CD4-positive, alpha-beta T cell treated with Interleukin-1 beta for 1 hour (primary cell): Measurements from ENCODE around the gene SEL1L.
A peak's percentile ranks its signal among the peaks of the same experiment; 100 is the strongest.
"Not testable (repeated sequence)": the region's sequence is repeated elsewhere in the genome, so short reads cannot be mapped to it uniquely, and the experiment has no call there.

Experiments used
- DNase-seq, 2 donors: peaks; one replicate each; pipeline ENCODE4 v3.0.0-alpha.2; 2020 to 2022

Gene SEL1L

DNA sequence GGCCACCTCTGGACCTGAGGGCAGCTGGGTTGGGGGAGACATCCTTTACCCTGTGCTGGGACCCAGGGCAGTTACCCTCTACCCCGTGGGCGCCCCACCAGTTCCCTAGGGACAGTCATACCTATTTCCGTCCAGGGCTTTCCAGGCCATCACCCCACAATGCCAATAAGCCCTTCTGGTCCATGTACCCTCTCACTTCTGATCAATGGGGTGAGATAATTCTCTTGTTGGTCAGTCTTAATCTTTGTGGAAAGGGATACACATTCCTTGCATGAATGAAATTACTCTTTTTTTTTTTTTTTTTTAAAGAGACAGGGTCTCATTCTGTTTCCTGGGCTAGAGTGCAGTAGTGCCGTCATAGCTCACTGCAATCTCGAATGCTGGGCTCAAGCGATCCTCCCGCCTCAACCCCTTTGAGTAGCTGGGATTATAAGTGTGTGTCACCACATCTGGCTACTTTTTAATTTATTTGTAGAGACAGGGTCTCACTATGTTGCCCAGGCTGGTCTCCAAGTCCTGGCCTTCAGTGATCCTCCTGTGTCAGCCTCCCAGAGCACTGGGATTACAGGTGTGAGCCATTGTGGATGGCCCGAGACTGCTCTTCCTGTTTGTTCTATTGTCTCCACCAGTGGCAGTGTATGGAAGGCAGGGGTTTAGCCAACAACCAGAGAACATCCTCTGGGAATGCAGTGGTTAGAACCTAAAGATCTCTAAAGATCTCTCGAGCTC, 87.2 kb downstream of the SEL1L start:
- no peak for DNase-seq

DNA sequence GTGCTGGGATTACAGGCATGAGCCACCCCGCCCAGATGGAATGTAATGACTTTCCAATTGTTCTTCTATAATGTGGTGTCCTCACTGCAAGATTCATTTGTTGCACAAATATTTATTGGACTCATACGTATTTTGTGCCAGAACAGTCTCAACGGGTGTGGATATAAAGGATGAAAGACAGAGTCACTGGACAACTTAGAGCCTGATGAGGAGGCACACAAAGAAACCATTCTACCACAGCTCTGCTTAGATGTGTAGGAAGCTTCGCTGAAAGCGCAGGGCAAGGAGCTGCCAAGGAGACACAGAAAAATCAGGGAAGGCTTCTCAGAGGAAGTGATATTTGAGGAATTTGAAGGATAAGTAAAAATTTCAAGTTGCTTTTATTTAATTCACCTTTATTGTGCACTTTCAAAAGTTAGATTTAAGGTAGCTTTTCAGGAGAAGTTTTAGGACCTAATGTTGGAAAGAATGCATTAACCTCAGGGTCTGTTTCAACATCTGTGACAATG, 92.0 kb downstream of the SEL1L start:
- DNase-seq: no peak

DNA sequence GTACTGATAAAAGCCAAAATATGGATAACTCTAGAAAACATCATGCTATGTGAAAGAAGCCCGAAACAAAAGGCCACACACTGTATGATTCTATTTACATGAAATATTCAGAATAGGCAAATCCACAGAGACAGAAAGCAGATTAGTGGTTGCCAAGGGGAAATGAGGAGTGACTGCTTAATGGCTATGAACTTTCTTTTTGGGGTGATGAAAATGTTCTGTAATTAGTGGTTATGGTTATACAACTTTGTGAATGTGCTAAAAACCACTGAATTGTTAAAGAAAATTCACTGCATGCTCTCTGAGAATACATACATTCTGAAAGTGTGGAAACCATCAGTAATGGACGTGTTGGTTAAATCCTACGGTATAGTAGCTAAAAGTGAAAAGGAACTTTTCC, 93.6 kb downstream of the SEL1L start:
- no peak for DNase-seq

DNA sequence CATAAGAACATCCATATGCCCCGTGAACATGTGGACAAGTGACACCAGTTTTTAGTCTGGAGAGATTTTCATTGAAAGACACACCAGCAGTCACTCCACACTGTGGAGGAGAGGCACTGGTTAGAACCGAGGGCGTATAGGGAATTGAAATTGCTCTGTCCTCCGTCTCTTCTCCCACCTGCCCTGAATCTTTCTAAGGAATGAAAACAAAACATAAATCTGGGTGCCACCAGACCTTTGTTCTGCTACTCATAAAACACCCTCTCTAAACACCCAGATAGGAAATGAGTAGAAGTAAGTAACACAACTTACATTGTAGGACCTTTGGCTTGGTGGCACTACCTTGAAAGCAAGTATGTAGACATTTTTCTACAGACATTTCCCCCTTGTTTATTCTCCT, 96.4 kb downstream of the SEL1L start:
- no peak for DNase-seq

DNA sequence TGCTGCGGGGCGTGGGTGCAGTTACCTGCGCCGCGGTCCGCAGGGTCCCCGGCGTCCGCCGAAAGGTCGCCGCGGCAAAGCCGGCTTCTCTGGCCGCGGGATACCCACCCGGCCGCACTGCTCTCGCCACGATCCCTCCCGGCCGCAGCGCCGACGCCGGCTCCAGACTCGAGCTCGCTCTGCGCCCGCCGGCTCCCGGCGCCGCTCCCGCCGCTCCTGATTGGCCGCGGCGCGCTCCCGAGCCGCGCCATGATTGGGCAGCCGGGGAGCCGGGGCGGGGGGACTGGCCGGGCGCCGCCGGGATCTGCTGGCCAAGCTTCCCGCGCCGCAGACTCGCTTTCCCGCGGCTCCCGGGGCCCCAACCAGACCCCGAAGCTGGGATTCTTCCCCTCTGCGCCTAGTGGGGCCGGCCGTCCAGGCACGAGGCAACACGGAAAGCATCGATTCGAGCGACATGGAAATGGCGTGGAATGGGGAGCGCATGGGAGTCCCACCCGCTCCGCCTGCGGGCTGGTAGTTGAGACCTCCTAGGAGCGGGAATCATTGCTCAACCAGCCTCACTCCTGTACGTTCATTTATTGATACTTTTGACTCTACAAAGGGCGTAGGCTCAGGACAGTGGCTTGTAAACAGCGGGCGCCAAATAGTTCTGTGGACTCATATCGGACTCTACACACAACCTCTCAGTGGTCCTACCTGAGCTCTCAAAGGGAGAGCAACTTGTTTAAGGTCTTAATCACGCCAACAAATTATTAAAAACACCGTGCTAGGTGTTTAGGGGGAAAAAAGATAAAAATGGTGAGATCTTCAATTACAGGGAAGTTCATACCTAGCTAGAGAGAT, 97.1 kb downstream of the SEL1L start:
- peak; percentile 29 to 30 for DNase-seq

DNA sequence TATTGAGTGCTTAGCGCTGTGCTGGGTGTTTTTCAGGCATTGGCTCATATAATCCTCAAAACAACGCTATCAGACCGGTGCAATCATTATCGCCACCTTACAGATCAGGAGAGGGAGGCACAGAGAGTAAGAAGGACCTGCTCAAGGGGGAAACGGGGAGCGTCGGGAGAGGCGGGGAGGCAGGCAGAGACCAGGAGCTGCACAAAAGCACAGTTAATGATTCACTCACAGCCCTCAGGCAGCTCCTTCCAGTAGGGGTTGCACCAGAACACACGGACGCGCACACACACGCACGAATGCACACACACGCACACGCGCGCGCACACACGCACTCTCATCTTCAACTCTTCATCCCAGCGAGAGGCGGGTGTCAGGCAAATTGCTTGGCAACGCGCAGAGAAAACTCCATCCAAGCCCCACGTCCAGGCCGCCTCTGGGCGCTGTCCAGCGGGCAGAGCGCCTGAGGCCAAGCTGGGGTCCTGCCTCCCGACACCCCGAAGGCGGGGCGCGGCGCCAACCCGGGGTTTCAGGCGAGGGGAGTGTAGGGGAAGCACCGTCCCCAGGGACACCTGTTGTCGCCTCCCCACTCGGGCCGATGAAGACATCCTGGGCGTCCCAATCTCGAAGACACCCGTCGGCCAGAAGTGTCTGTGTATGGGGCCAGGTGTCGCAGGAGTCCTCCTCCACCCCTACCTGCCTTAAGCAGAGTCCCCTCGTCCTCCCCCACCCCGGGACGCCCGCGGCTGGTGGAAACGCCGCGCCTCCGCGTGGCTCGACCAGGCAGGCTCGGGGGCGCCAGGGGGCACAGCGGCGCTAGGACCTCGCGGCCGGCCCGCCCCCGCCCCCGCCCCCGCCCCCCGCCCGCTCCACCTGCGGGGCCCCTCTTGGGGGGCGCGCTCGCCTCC, 98.0 kb downstream of the SEL1L start:
- DNase-seq: peak in 1 of 2 donors; percentile 9

DNA sequence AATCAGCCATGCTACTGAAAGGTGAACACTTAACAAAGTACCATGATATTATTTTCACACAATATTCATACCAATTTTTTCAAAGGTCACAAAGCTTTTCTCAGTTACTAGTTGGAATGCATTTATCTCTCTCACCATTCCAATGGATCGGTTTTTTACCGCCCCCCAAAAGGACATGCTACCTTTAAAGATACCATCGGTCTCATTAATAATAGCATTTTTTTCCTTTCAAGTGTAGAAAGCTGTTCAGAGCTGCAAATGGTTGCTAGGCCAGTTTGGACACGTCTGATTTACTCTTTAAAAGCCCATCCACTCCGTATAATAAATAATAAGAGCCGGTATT, 98.6 kb downstream of the SEL1L start:
- no peak for DNase-seq

DNA sequence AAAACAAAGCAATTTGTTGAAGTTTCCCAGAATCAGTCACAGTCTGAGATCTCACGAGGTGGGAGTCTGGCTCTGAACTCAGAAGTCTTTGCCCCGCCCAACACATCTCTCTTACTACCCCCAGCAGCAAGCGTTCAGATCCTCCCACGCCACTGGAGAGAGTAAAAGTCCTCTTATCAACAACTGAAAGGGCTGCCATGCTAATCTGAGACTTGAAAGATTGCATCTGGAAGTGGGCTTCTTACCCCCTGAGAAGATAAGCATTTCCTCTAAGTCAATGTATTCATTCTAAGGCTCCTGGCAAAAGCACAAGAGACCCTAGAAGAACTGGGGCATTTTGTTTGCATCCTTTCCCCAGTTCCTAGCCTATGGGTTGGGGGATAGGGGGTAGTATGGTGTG, 99.4 kb downstream of the SEL1L start:
- no peak for DNase-seq

DNA sequence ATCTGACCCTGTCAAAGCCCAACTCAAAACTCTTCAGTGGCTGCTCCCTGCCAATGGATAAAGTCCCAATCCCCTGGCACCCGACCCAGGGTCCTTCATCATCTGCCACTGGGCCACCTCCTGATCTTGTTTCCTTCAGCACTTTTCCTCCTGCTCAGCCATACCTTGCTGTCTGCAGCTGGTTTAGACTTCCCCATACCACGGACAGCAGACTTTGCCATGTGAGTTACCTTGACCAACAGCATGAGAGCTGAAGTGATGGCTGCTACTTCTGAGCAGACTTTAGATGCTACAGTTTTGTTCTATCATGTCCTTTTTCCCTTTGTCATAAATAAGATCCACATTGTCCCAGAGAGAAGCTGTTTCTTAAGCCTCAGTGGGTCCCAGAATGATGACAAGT, 100.3 kb downstream of the SEL1L start:
- DNase-seq: no peak

DNA sequence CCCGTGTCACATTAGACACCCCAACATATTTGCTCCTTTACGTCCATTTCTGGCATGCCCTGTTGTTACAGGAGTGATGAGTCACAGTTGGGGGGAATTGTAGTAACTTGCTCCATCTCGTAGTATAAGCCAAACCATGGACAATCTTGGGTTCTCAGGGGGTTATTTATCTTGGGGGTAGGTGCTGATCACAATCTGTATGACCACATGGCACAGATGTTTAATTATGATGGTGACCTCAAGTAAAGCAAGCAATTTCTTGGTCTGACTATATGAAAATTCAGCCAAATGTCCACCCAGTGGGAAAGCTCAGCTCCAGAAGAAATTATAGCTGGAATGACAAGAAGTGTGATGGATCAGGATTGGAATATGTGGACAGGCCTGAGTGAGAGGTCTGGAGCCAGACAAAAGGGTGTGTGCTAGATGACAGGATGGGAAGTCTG, 101.4 kb downstream of the SEL1L start:
- DNase-seq: no peak

DNA sequence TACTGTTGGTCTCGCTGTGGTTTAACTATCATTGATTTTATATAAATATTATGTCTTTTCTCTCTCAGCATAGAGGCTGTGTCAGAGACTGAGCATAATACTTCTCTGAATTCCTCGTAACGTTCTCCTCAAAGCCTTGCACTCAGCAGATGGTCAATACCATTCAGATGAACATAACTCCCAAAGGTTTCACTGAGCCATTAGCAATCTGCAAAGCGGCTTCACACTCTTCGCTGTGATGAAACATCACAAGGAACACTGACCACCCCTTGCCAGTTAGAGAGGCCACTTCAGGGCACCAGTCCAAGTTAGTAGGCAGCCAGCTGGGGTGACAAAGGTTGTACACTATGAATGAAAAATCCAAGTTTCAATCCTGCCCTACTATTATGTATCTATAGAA, 103.4 kb downstream of the SEL1L start:
- no peak for DNase-seq

DNA sequence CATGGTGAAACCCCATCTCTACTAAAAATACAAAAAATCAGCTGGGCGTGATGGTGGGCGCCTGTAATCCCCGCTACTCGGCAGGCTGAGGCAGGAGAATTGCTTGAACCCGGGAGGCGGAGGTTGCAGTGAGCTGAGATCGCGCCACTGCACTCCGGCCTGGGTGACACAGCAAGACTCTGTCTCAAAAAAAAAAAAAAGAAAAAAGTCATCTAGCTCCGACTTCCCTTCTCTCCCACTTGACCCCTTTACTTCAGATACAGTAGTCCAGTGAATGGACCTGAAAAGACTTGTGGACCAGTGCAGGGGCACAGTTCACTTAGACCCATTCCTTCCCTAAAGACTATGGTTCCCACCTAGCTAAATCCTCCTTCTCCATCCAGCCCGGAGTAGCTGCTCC, 103.9 kb downstream of the SEL1L start:
- not testable (repeated sequence) for DNase-seq

DNA sequence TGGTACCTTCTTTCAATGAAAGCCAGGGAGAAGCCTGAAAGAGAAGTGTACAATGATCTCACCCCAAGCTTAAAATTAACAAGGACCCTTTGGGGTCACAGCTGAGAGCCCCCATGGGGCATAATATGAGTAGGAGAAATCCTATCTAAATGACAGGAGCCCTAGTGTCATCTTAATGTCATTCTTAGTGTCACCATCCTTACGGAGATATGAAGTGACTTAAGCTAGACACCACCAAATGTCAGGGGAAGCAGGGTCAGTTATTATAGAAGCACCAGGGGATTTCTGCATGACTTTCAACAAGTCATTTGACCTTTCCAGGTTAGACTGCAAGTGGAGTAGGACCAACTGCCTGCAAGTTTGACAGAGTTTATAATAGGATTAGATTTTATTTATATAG, 104.6 kb downstream of the SEL1L start:
- no peak for DNase-seq

DNA sequence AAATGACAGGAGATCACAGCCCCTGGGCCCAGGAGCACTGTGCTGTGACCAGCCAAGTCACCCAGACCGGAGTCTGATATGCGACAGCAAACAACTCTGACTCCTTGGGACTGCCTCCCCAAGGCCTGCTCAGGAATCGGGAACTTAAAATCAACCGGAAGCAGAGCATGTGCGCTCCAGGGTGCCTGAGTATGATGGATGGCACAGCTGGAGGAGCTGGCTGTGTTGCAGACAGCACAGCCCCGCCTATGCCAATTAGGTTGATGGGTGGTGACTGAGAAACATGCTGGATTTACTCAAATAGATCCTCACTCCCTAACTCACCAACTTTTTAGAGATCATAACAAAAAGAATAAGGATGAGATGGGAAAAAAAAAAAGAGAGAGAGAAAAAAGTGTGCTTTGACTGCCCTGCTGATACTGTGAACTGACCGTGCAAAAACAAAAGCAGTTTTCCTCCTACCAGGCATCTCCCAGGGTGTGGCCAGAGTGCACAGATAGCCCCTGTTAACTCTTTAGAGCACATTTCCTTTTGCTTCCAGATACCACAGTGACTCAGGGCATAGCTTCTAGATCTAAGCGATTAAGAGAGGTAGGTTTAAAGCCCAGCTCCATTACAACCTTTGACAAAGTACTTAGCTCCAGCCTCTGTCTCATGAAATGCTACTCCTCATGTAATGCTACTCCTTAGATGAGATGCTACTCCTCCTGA, 106.2 kb downstream of the SEL1L start:
- no peak for DNase-seq

DNA sequence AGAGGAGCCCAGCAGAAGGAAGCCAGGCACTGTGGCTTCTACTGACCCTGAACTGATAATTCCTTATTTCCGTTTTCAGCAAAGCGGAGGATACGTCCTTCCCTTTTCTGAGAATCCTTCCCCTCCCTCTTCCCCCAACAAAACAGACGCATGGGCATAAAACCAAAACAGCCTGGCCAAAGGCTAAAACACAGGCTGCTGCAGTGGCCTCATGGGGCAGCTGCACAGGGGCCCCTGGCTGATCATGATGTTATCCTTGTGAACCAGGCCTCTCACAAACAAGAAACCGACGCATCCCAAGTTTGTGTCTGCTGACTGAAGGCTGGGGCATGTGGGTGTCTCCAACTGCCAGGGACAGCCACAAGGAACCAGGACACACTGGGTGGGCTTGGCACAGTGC, 110.1 kb downstream of the SEL1L start:
- no peak for DNase-seq
